Common myeloid progenitor, CD34-positive (primary cell): ENCODE measurements around the gene ZNF606.
A peak's percentile ranks its signal among the peaks of the same experiment; 100 is the strongest.

Experiments
- CTCF ChIA-PET: fragments of 350-600 bp; sonication (Branson Sonifier 250); formaldehyde crosslinking; loops from one replicate; lab custom pipeline; 2021; ENCODE audit warnings: antibody characterized with exemption; lab: Charles Lee
- POLR2A ChIA-PET: fragments of 350-600 bp; sonication (Branson Sonifier 250); formaldehyde crosslinking; loops from one replicate; lab custom pipeline; 2021; ENCODE audit warnings: antibody characterized with exemption; lab: Charles Lee
- DNase-seq, 3 donors: peaks; one replicate each; pipeline versions ENCODE4 v3.0.0 to v3.0.0-alpha.2; 2013
- H3K27ac ChIP-seq, 2 experiments: 1 replicate in 1 of 2; 2 replicates in 1 of 2; pipeline ENCODE4 v1.7.0; 2013; ENCODE audit warnings: inconsistent platforms in 2 of 2, low read length in 2 of 2, mild to moderate bottlenecking in 2 of 2, low read depth in 1 of 2, moderate library complexity in 1 of 2; ENCODE audit not compliant: severe bottlenecking in 2 of 2, insufficient read depth in 1 of 2, poor library complexity in 1 of 2
- H3K27me3 ChIP-seq, 5 experiments: replicated peaks in 2 of 5; 1 replicate in 3 of 5; 2 replicates in 2 of 5; pipeline versions ENCODE4 v1.6.1 to v1.7.0; 2013; ENCODE audit warnings: low read length in 4 of 5, mild to moderate bottlenecking in 2 of 5, moderate library complexity in 2 of 5, inconsistent platforms in 1 of 5; ENCODE audit not compliant: insufficient read depth in 5 of 5, control insufficient read depth in 4 of 5
- H3K36me3 ChIP-seq, 4 experiments: 1 replicate in 2 of 4; 2 replicates in 2 of 4; pipeline versions ENCODE4 v1.6.1 to v1.7.0; 2013; ENCODE audit warnings: low read length in 3 of 4, control low read depth in 1 of 4, mild to moderate bottlenecking in 1 of 4; ENCODE audit not compliant: control insufficient read depth in 4 of 4, insufficient read depth in 4 of 4
- H3K4me1 ChIP-seq, 4 experiments: 1 replicate in 3 of 4; 2 replicates in 1 of 4; pipeline versions ENCODE4 v1.6.1 to v1.7.1; 2013; ENCODE audit warnings: low read length in 3 of 4, mild to moderate bottlenecking in 3 of 4, control low read depth in 1 of 4, inconsistent platforms in 1 of 4, moderate library complexity in 1 of 4; ENCODE audit not compliant: control insufficient read depth in 4 of 4, insufficient read depth in 4 of 4; ENCODE audit errors: control extremely low read depth in 1 of 4
- H3K4me3 ChIP-seq, 7 experiments: 1 replicate in 4 of 7; 2 replicates in 3 of 7; pipeline versions ENCODE4 v1.5.1 to v1.7.0; 2013; ENCODE audit warnings: mild to moderate bottlenecking in 7 of 7, low read length in 6 of 7, moderate library complexity in 6 of 7, inconsistent platforms in 2 of 7, low read depth in 2 of 7, control low read depth in 1 of 7; ENCODE audit not compliant: insufficient read depth in 4 of 7, control insufficient read depth in 1 of 7; ENCODE audit errors: extremely low read depth in 1 of 7
- H3K9me3 ChIP-seq, 5 experiments: 1 replicate in 4 of 5; 2 replicates in 1 of 5; pipeline versions ENCODE4 v1.6.1 to v1.7.1; 2013; ENCODE audit warnings: low read length in 4 of 5, mild to moderate bottlenecking in 2 of 5, inconsistent platforms in 1 of 5, low read depth in 1 of 5, moderate library complexity in 1 of 5; ENCODE audit not compliant: control insufficient read depth in 4 of 5, insufficient read depth in 2 of 5; ENCODE audit errors: control extremely low read depth in 1 of 5
- WGBS: methylation state at CpG from one replicate; pipeline ENCODE4 v1.1.5; 2013; ENCODE audit not compliant: insufficient coverage; 5-methylcytosine and 5-hydroxymethylcytosine counted together

ZNF606 gene

DNA sequence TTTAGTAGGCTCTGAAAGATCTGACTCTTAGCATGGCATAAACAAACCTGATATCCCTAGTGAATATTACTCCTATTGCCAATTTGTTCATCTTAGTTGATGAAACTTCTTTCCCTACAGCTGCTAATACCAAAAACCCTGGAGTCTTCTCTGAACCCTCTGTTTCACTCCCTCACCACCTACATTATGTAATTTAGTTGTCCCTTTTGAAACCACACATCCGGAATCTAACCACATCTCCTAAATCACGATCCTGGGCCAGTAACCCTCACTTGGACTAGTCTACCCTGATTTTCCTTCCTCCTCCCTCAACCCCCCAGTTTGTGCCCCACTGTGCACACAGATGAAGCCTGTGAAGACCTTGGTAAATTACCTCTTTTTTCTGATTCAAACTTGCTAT is 56.3 kb downstream of the ZNF606 start:
- Histone ChIP-seq H3K27me3 (no peaks in the 10 kb centered on the region), H3K4me3 (peak overlapping the region in 6 of 7 experiments; percentile 79 to 97 (median 86)), H3K36me3 (peaks cover 30 to 42% (median 34%) of the 10 kb centered on the region in 4 experiments), H3K27ac (no peak overlapping the region), H3K9me3 (peaks cover 13 to 72% (median 61%) of the 10 kb centered on the region in 5 experiments), H3K4me1 (peaks cover 5 to 18% (median 9%) of the 10 kb centered on the region in 4 experiments)
- POLR2A ChIA-PET, result no interaction called here
- CTCF ChIA-PET, result interaction anchor here (1.0 to 1.3 kb wide), 3 partner anchors 10 to 31 kb away, joined by 3 read pairs; partner anchors contain the start of gene ZNF418
- 59% methylated on average over 2 of the region's 2 CpGs for WGBS
- no peak for DNase-seq

DNA sequence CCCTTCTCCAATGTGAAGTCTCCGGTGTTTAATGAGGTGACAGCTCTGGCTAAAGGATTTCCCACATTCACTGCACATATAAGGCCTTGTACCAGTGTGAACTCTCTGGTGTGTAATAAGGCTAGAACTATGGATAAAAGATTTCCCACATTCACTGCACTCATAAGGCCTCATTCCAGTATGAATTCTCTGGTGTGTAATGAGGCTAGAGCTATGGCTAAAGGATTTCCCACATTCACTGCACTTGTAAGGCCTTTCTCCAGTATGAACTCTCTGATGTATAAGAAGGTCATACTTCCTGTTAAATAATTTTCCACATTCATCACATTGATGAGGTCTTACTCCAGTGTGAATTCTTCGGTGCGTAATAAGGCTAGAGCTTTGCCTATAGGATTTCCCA is 61.0 kb downstream of the ZNF606 start:
- no peak for DNase-seq
- no peak overlapping the region for H3K27ac ChIP-seq
- CTCF ChIA-PET, result no interaction called here
- POLR2A ChIA-PET, result interaction anchor here (1.1 kb wide), 1 partner anchor 80 kb away, joined by 3 read pairs; no protein-coding TSS in a partner anchor
- H3K9me3 ChIP-seq, result peaks cover 12 to 81% (median 66%) of the 10 kb centered on the region in 5 experiments
- H3K4me1 ChIP-seq, result peaks cover 2 to 8% (median 4%) of the 10 kb centered on the region in 4 experiments
- no peak overlapping the region for H3K4me3 ChIP-seq
- WGBS, result 100% methylated on average over 2 of the region's 3 CpGs
- no peaks in the 10 kb centered on the region for H3K27me3 ChIP-seq
- peaks cover 42 to 78% (median 50%) of the 10 kb centered on the region in 4 experiments for H3K36me3 ChIP-seq

DNA sequence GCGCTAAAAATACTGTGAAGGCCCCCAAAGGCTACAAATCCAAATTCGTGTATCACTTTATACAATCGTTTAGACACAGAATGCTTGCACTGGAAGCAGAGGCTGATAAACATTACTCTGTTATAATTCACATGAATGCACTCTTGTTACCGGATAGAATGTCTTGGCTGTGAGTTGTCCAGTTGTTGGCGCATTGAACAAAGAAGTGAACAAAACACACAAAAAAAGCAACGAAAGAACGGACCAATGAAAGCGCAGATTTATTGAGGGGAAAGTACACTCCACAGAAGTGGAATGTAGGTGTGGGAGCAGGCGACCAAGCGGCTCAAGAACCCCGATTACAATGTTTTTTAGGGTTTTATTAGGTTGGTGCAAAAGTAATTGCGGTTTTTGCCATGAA is 66.9 kb downstream of the ZNF606 start:
- 91% methylated on average over 7 of the region's 12 CpGs for WGBS
- DNase-seq, result no peak
- Histone ChIP-seq H3K27ac (no peak overlapping the region), H3K9me3 (peaks cover 4 to 64% (median 52%) of the 10 kb centered on the region in 5 experiments), H3K27me3 (no peaks in the 10 kb centered on the region), H3K4me3 (peak overlapping the region in 2 of 7 experiments; percentile 90 to 95), H3K4me1 (peaks cover 0 to 7% (median 3%) of the 10 kb centered on the region in 4 experiments), H3K36me3 (peaks cover 13 to 54% (median 26%) of the 10 kb centered on the region in 4 experiments)
- ChIA-PET CTCF (interaction anchor here (1.0 to 1.5 kb wide), 2 partner anchors 10 to 14 kb away, joined by 3 to 4 read pairs; no protein-coding TSS in a partner anchor), POLR2A (interaction anchor here (0.6 to 1.1 kb wide), 2 partner anchors 19 to 42 kb away, joined by 3 to 4 read pairs; partner anchors contain the start of gene ZNF417)

DNA sequence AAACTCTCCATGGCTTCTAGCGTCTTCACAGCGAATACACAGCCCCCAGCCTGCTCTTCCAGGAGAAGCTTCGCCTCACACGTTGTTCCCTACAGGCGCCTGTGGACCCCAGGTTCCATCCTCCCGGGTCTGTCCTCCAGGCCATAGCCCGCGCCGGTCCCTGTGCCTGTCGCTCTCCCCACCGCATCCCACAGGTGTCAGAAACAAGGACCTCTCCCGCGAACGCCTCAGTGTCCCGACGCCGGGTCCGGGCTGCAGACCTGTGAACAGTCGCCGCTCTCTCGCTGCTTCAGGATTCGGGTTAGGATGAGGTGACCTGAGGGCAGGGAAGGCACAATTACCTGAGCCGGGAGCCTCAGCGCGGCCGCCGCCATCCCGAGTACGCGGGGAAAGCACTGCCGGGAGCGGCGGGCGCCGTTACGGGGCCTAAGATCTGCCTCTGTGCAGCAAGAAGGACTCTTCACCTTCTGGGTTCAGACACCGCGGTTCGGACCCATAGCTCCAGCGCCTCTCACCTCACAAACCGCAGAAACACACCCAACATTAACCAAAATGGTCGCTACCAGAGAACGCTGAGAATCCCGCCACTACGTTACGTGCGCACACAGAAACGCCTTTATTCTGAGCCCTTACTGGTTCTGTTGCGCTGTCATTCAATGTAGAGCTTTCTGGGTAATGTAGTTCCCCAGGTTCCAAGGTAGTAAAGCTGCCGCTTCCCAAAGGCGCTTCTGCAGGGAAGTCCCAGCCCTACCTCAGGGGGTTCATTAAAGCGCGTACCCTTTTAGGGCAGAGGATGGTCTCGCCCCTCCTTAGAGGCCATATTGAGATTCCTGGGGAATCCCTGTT is 67.6 kb downstream of the ZNF606 start, which contains the start of gene ZNF418:
Gene ZNF418 (minus strand): TSS at position 583 of the 846 bp plus-strand sequence. CDS start 1,580 bp downstream, outside the sequence.
- Histone ChIP-seq H3K27me3 (no peaks in the 10 kb centered on the region), H3K4me3 (peak within 1 kb of the TSS; percentile 71 to 95 (median 81)), H3K4me1 (peaks cover 0 to 7% (median 3%) of the 10 kb centered on the region in 4 experiments), H3K36me3 (peaks cover 17 to 55% (median 28%) of the 10 kb centered on the region in 4 experiments), H3K9me3 (peaks cover 7 to 66% (median 59%) of the 10 kb centered on the region in 5 experiments), H3K27ac (peak within 1 kb of the TSS; percentile 46 to 71)
- POLR2A ChIA-PET, result interaction anchor here (0.6 to 1.1 kb wide), 2 partner anchors 19 to 41 kb away, joined by 3 to 4 read pairs; partner anchors contain the start of gene ZNF417
- DNase-seq, result peak; percentile 85 to 94 (median 93)
- WGBS, result 9% methylated on average over 51 of the region's 54 CpGs
- CTCF ChIA-PET, result interaction anchor here (1.0 to 1.5 kb wide), 2 partner anchors 11 to 15 kb away, joined by 3 to 4 read pairs; no protein-coding TSS in a partner anchor

DNA sequence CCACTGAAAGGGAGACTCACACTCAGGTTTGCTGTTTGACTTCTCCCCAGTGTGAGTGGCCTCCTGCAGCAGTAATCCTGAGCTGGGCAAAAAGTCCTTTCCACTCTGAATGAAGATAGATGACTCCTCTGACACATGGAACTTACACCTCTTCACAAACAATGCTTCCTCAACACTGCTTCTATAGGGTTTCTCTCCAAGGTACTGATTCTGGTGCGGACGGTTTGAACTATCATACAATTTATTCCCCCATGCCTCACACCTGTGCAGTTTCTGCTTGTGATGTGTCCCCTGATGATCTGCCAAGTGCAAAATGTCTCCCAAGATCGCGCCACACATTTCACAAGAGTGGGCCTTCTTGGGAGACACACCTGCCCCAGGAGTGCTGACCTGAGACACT is 75.0 kb downstream of the ZNF606 start:
- no peak for DNase-seq
- Histone ChIP-seq H3K9me3 (peaks cover 8 to 84% (median 71%) of the 10 kb centered on the region in 5 experiments), H3K4me1 (no peaks in the 10 kb centered on the region), H3K27ac (no peak overlapping the region), H3K36me3 (peaks cover 28 to 80% (median 52%) of the 10 kb centered on the region in 4 experiments), H3K4me3 (peak overlapping the region in 1 of 7 experiments; percentile 43), H3K27me3 (no peaks in the 10 kb centered on the region)
- ChIA-PET CTCF (interaction anchor here (1.2 kb wide), 1 partner anchor 9 kb away, joined by 4 read pairs; no protein-coding TSS in a partner anchor), POLR2A (no interaction called here)
- WGBS, result 100% methylated on average over 4 of the region's 4 CpGs
